Measurements from ENCODE around the gene PECR.
"Not testable (repeated sequence)": the region's sequence is repeated elsewhere in the genome, so short reads cannot be mapped to it uniquely, and the experiment has no call there.

Gene PECR

DNA sequence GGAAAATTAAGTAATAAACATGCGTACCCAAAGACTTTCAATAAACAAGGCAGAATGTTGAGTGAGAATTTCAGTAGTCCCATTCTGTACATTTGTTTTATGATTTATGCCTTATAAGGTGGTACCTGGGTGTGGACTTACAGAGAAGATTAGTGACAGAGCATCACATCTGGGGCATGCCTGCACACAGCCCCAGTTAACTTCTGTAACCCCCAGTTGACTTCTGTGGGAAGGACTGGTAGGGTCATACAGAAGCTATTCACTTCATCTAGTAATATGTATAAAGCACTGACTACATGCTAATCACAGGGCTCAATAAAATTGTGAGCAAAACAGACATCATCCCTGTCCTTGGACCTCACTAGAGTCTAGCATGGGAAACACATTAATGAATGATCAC lies 84.4 kb downstream of the PECR start:
- DNase-seq = no peak

- DNase-seq = no peak
Measured at GRCh38 chr2:215994911-215995310, 86.7 kb downstream of the PECR start.

- DNase-seq = not testable (repeated sequence)
Measured at GRCh38 chr2:215988556-215989207, 92.9 kb downstream of the PECR start.

Measured in stimulated activated CD4-positive, alpha-beta T cell treated with anti-CD3 and anti-CD28 coated beads, Interleukin-12 subunit alpha, Interleukin-12 subunit beta, amount 100 ng/mL, for 4 hours (primary cell).